Natural killer cell (primary cell): ENCODE results near the gene NCCRP1. TPM values are rescaled to one million over a fixed set of nuclear protein-coding genes. Genes with fewer than 3 reads are reported as not detected.

Source experiments
- ATAC-seq, 3 donors: fragments of 150-1000 bp in 2 of 3; fragments of 200-7000 bp in 1 of 3; cut with Tn5 transposase; 1 replicate in 1 of 3; 2 replicates in 2 of 3; pipeline ENCODE4 v1.10.0; 2021; ENCODE audit warnings: mild to moderate bottlenecking in 2 of 3, moderate library complexity in 2 of 3
- DNase-seq, 2 donors: peaks; one replicate each; pipeline versions ENCODE4 v3.0.0 to v3.0.0-alpha.2; 2013 to 2021; ENCODE audit warnings: mixed read lengths in 1 of 2
- H3K27ac ChIP-seq: one replicate; pipeline ENCODE4 v1.5.1; 2013; ENCODE audit warnings: mild to moderate bottlenecking, low read length
- H3K27me3 ChIP-seq: one replicate; pipeline ENCODE4 v1.6.1; 2013; ENCODE audit warnings: low read length; ENCODE audit not compliant: control insufficient read depth, insufficient read depth
- H3K36me3 ChIP-seq: one replicate; pipeline ENCODE4 v1.6.1; 2013; ENCODE audit warnings: low read length; ENCODE audit not compliant: control insufficient read depth, insufficient read depth
- H3K4me1 ChIP-seq: one replicate; pipeline ENCODE4 v1.6.1; 2013; ENCODE audit warnings: low read length; ENCODE audit not compliant: control insufficient read depth, insufficient read depth
- H3K4me3 ChIP-seq: one replicate; pipeline ENCODE4 v1.5.1; 2013; ENCODE audit warnings: low read length
- H3K9me3 ChIP-seq: one replicate; pipeline ENCODE4 v1.6.1; 2013; ENCODE audit warnings: low read length; ENCODE audit not compliant: control insufficient read depth, insufficient read depth
- H3K27ac Mint-ChIP-seq, 2 donors: one replicate each; pipeline ENCODE4 v1.8.0; 2022; ENCODE audit warnings: mild to moderate bottlenecking in 2 of 2, mixed read lengths in 2 of 2, moderate library complexity in 1 of 2
- H3K27me3 Mint-ChIP-seq, 2 donors: one replicate each; pipeline ENCODE4 v1.8.0; 2022; ENCODE audit warnings: low read depth in 2 of 2, mixed read lengths in 2 of 2
- H3K36me3 Mint-ChIP-seq: one replicate; pipeline ENCODE4 v1.8.0; 2022; ENCODE audit warnings: mixed read lengths
- H3K4me1 Mint-ChIP-seq, 2 donors: one replicate each; pipeline ENCODE4 v1.8.0; 2022; ENCODE audit warnings: mixed read lengths in 2 of 2
- H3K4me3 Mint-ChIP-seq: one replicate; pipeline ENCODE4 v1.8.0; 2022; ENCODE audit warnings: mild to moderate bottlenecking, moderate library complexity, mixed read lengths
- H3K9me3 Mint-ChIP-seq, 2 donors: one replicate each; pipeline ENCODE4 v1.8.0; 2022; ENCODE audit warnings: mixed read lengths in 2 of 2
- WGBS: methylation state at CpG from one replicate; pipeline ENCODE4 v1.1.7; 2013; ENCODE audit warnings: missing lambda C conversion rate; ENCODE audit not compliant: insufficient coverage; 5-methylcytosine and 5-hydroxymethylcytosine counted together
- intact Hi-C: fragments of 100-400 bp; cut with micrococcal nuclease; formaldehyde crosslinking; loops from one replicate; pipeline ENCODE4 v1.14.2; 2022
- total RNA-seq, 4 donors: library from RNA; stranded (reverse); fragments of 120-200 nt in 1 of 4; gene quantifications; one replicate each; pipeline versions ENCODE4 v1.2.3 to v1.2.4, GENCODE V29; 2013 to 2022
- TF ChIP-seq, protein P1 (sequence below): fragments of 200-600 bp; IDR thresholded peaks from one replicate; pipeline ENCODE4 v1.8.0; 2022; ENCODE audit warnings: antibody characterized with exemption

The NCCRP1 gene
- total RNA-seq, 3 donors from 2014 or later (not counting 1 experiment from before 2014, with no cell fraction given), result not detected

DNA sequence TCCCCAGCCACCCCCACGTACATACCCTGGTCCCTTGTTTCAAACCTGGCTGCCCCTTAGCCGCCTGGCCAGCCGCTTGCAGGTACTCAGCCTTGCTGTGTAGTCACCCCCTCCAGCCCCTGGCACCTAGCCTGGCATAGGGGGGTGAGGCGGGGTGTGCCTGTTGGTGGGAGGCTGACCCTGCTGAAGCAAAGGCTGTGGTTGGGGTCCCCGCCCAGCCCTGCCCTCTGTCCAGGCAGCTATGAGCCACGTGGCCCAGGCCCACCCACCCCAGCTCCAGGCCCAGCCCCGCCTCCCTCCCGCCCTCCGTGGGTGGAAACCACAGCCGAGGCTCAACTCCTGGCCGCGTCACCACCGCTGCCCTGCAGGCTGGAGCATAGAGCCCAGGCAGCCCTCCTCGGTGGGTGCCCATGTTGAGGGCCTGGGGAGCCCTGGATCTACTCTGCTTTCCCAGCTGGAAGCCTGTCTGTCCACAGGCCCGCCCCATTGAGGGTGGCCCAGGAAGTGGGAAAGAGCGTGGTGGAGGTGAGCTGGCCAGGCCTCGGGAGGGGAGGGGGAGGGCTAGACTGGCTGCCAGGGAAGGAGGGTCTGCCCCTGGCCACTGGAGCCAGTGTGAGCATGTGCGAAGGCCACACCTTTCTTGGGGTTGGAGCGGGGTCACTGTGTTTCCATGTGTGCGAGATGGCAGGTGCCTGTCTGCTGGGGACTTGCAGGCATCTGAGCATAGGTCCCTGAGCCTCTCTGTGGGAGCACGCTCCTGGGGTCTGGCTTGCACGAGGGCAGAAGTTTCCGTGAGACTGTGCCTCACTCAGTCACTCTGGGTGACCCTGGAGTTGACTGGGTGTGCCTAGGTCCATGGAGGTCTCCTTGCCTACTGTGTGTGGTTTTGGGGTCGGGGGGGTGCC, 40.2 kb upstream of the NCCRP1 start:
- Mint-ChIP-seq H3K4me1 (peaks cover 33 to 60% of the 10 kb centered on the region in 2 donors), H3K36me3 (no peaks in the 10 kb centered on the region), H3K27ac (peak overlapping the region in 1 of 2 donors; percentile 45), H3K4me3 (peak overlapping the region; percentile 6), H3K9me3 (no peaks in the 10 kb centered on the region), H3K27me3 (no peaks in the 10 kb centered on the region)
- no peaks in the 10 kb centered on the region for H3K9me3 ChIP-seq
- 56% methylated on average over 24 of the region's 24 CpGs for WGBS
- H3K36me3 ChIP-seq, result no peaks in the 10 kb centered on the region
- peaks cover 31% of the 10 kb centered on the region for H3K4me1 ChIP-seq
- H3K27ac ChIP-seq, result no peak overlapping the region
- H3K27me3 ChIP-seq, result no peaks in the 10 kb centered on the region
- H3K4me3 ChIP-seq, result no peak overlapping the region
- no peak for DNase-seq
- TF ChIP-seq, protein P1, sequence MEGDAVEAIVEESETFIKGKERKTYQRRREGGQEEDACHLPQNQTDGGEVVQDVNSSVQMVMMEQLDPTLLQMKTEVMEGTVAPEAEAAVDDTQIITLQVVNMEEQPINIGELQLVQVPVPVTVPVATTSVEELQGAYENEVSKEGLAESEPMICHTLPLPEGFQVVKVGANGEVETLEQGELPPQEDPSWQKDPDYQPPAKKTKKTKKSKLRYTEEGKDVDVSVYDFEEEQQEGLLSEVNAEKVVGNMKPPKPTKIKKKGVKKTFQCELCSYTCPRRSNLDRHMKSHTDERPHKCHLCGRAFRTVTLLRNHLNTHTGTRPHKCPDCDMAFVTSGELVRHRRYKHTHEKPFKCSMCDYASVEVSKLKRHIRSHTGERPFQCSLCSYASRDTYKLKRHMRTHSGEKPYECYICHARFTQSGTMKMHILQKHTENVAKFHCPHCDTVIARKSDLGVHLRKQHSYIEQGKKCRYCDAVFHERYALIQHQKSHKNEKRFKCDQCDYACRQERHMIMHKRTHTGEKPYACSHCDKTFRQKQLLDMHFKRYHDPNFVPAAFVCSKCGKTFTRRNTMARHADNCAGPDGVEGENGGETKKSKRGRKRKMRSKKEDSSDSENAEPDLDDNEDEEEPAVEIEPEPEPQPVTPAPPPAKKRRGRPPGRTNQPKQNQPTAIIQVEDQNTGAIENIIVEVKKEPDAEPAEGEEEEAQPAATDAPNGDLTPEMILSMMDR, result no peak
- peak in 1 of 3 donors; percentile 50 for ATAC-seq
- intact Hi-C loops, result no loop called here

DNA sequence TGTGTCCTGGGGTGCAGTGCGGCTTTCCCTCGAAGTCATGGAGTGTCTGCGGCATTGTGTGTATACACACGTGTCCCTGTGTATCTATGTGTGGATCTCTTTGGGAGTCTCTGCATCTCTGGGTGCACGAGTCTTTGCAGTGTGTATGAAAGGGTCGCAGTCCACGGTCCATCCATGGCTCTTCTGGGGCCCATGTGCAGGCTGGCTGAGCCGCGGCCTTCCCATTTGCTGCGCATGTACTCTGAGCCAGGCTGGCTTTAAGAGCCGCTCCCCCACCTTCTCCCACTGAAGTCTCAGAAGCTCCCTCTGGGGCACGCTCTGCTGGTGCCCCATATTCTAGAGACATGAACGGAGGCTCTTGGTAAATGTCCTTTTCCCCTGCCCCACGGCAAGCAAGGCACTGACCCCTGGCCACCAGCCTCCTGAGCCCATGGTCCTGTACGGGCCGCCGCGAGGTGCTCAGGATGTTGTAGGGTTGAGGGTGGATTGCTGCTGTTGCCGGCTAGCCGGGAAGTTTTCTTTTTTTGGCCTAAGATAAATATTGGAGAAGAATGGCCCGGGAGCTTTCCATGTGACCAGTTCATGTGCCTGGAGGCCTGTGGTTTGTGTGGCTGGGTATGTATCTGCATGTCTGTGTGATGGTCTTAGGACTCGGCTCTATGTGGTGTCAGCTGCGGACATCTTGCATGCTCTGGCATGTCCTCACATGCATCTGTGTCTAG, 39.3 kb upstream of the NCCRP1 start:
- no peaks in the 10 kb centered on the region for H3K36me3 ChIP-seq
- Mint-ChIP-seq H3K4me1 (peaks cover 35 to 65% of the 10 kb centered on the region in 2 donors), H3K9me3 (no peaks in the 10 kb centered on the region), H3K4me3 (peak overlapping the region; percentile 40), H3K27me3 (no peaks in the 10 kb centered on the region), H3K27ac (no peak overlapping the region), H3K36me3 (no peaks in the 10 kb centered on the region)
- no peak overlapping the region for H3K27ac ChIP-seq
- 90% methylated on average over 23 of the region's 23 CpGs for WGBS
- DNase-seq (no peak), ATAC-seq (no peak)
- no peaks in the 10 kb centered on the region for H3K9me3 ChIP-seq
- intact Hi-C loops, result no loop called here
- no peaks in the 10 kb centered on the region for H3K27me3 ChIP-seq
- peaks cover 28% of the 10 kb centered on the region for H3K4me1 ChIP-seq
- TF ChIP-seq, protein P1, result no peak
- H3K4me3 ChIP-seq, result no peak overlapping the region

DNA sequence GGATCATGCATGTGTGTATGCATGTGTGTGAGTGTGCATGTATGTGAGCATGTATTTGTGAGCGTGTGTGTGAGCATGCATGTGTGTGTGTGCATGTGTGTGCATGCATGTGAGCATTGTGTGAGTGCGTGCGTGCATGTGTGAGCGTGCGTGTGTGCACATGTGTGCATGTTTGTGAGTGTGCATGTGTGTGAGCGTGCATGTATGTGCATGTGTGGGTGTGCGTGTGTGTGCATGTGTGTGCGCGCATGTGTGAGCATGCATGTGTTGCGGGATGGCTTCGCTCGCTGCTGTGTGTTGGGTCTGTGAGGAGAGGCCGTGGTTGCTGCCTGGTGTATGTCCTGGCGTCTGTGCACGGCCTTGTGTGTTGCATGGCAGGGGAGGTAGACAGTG, 38.8 kb upstream of the NCCRP1 start:
- Mint-ChIP-seq H3K4me1 (peaks cover 41 to 70% of the 10 kb centered on the region in 2 donors), H3K4me3 (no peak overlapping the region), H3K27me3 (no peaks in the 10 kb centered on the region), H3K27ac (peak overlapping the region in 1 of 2 donors; percentile 38), H3K36me3 (no peaks in the 10 kb centered on the region), H3K9me3 (no peaks in the 10 kb centered on the region)
- peaks cover 33% of the 10 kb centered on the region for H3K4me1 ChIP-seq
- no peaks in the 10 kb centered on the region for H3K36me3 ChIP-seq
- ATAC-seq (no peak), DNase-seq (no peak)
- WGBS, result 99% methylated on average over 15 of the region's 15 CpGs
- no peak overlapping the region for H3K4me3 ChIP-seq
- intact Hi-C loops, result no loop called here
- no peaks in the 10 kb centered on the region for H3K9me3 ChIP-seq
- no peak overlapping the region for H3K27ac ChIP-seq
- no peaks in the 10 kb centered on the region for H3K27me3 ChIP-seq
- TF ChIP-seq, protein P1, result no peak
